DOHH2 (cell line): ENCODE results near the gene SPIN1.

Experiments used
- CTCF ChIP-seq: fragments of 200-600 bp; sonication (generic); IDR thresholded peaks from one replicate; pipeline ENCODE4 v1.5.1; 2014; ENCODE audit warnings: antibody characterized with exemption, mild to moderate bottlenecking, low read depth, low read length; ENCODE audit not compliant: poor library complexity, severe bottlenecking
- EZH2phosphoT487 ChIP-seq: fragments of 200-600 bp; sonication (generic); IDR thresholded peaks from 2 replicates; pipeline ENCODE4 v1.6.1; 2017; ENCODE audit warnings: borderline replicate concordance, mild to moderate bottlenecking, antibody characterized with exemption, low read length, moderate library complexity, mixed read lengths

- TF ChIP-seq CTCF, result no peak
- no peak for TF ChIP-seq EZH2phosphoT487
These were observed 9.8 kb downstream of the SPIN1 start for GRCh38 chr9:88398016-88398415.
